ENCODE results near the gene EPG5.
A peak's percentile ranks its signal among the peaks of the same experiment; 100 is the strongest.

- no peak for TF ChIP-seq FOXA1 (IDR thresholded peaks at IDR 0.05)
- TF ChIP-seq, protein P1, sequence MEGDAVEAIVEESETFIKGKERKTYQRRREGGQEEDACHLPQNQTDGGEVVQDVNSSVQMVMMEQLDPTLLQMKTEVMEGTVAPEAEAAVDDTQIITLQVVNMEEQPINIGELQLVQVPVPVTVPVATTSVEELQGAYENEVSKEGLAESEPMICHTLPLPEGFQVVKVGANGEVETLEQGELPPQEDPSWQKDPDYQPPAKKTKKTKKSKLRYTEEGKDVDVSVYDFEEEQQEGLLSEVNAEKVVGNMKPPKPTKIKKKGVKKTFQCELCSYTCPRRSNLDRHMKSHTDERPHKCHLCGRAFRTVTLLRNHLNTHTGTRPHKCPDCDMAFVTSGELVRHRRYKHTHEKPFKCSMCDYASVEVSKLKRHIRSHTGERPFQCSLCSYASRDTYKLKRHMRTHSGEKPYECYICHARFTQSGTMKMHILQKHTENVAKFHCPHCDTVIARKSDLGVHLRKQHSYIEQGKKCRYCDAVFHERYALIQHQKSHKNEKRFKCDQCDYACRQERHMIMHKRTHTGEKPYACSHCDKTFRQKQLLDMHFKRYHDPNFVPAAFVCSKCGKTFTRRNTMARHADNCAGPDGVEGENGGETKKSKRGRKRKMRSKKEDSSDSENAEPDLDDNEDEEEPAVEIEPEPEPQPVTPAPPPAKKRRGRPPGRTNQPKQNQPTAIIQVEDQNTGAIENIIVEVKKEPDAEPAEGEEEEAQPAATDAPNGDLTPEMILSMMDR (IDR thresholded peaks at IDR 0.05; ENCODE audit: low read depth, low read length, missing input control), result peak; percentile 11
- no peak for TF ChIP-seq ZBTB33 (IDR thresholded peaks at IDR 0.05)
- TF ChIP-seq GABPA (IDR thresholded peaks at IDR 0.05 in 1 of 2, conservative IDR thresholded peaks at IDR 0.05 in 1 of 2), result no peak
- TF ChIP-seq, protein P2, sequence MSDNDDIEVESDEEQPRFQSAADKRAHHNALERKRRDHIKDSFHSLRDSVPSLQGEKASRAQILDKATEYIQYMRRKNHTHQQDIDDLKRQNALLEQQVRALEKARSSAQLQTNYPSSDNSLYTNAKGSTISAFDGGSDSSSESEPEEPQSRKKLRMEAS (IDR thresholded peaks at IDR 0.05), result no peak
- TF ChIP-seq JUND (IDR thresholded peaks at IDR 0.05), result no peak
- TF ChIP-seq ATF3 (IDR thresholded peaks at IDR 0.05), result no peak
- no peak for TF ChIP-seq REST (IDR thresholded peaks at IDR 0.05)
- TF ChIP-seq TAF1 (conservative IDR thresholded peaks at IDR 0.05), result no peak
Measured at GRCh38 chr18:45837283-45838070, 129.7 kb downstream of the EPG5 start.
